Fibroblast of skin of left quadriceps (primary cell): ENCODE measurements around the gene ZBTB11.
"Not testable (repeated sequence)": the region's sequence is repeated elsewhere in the genome, so short reads cannot be mapped to it uniquely, and the experiment has no call there.

Experiments used
- DNase-seq, 2 experiments: peaks; one replicate each; pipeline ENCODE4 v3.0.0-alpha.2; 2013; ENCODE audit warnings: low read depth in 2 of 2

The ZBTB11 gene

DNA sequence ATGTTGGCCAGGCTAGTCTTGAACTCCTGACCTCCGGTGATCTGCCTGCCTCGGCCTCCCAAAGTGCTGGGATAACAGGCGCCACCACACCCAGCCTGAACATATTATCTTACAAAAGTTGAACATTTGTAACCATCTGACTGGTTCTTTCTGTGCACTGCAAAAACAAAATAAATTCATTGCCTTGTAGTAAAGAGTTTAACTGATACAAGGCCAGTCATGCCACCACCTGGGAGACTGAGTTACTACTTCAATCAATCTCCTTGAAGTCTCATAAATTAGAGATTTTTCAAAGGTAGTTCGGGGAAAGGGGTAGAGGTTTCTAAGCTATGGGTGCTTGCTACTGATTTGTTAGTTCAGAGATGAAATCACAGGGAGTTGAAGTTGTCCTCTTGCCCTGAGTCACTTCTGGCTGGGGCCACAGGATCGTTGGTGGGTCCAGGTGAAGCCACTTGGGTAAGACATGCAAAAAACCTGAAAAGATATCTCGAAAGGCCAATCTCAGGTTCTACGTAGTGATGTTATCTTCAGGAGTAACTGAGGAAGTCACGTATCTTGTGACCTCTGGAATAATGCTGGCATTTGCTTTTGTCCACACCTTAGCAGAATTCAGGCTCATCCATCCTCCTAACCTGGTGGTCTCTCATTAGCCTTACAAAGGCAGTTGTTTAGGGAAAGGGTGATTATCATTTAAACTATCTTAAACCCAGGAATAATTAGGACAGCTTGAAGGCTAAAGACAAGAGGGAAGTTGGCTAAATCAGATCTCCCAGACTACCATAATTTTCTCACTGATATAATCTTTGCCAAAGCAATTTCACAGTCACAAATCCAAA is 33.7 kb downstream of the ZBTB11 start:
- no peak for DNase-seq

DNA sequence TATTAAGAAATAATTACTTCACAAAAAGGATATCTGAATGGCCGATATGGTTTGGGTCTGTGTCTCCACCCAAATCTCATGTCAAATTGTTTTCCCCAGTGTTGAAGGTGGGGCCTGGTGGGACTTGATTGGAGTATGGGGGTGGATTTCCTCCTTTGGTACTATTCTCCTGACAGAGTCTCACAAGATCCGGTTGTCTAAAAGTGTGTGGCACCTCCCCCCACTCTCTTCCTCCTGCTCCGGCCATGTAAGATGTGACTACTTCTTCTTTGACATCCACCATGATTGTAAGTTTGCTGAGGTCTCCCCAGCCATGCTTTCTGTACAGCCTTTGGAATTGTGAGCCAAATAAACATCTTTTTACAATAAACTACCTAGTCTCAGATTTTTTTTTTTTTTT is 34.5 kb downstream of the ZBTB11 start:
- no peak for DNase-seq

DNA sequence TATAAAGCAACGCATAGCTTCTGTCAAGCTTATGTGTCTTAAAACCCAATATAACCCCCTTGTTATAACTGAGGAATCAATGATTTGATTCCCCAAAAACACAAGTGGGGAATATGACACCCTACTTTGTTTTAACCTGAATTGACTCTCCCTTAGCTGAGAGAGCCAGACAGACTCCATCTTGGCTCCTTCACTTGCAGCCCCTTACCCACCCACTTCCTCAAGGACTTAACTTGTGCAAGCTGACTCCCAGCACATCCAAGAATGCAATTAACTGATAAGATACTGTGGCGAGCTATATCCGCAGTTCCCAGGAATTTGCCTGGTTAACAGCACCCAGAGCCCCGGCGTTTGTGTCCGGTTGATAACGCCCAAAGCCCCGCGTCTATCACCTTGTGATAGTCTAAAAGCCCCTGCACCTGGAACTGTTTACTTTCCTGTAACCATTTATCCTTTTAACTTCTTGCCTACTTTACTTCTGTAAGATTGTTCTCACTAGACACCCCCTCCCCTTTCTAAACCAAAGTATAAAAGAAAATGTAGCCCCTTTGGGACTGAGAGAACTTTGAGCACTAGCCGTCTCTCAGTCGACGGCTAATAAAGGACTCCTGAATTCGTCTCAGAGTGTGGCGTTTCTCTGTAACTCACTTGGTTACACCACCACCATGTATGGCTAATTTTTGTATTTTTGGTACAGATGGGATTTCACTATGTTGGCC is 35.4 kb downstream of the ZBTB11 start:
- not testable (repeated sequence) for DNase-seq

DNA sequence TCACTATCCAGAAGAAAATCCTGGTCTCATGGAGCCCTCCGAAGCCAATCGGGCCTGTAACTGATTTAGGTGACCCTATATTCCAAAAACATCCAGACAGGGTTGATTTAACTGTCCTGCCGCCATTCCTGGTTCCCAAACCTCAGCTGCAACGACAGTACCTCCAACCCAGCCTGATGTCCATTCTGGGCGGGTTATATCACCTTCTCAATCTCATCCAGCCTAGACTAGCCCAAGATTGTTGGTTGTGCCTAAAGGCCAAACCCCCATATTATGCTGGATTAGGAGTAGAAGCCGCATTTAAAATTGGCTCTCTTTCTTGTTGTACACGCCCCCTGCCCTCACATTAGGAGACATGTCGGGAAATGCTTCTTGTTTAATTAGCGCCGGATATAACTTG is 36.7 kb downstream of the ZBTB11 start:
- DNase-seq, result no peak

DNA sequence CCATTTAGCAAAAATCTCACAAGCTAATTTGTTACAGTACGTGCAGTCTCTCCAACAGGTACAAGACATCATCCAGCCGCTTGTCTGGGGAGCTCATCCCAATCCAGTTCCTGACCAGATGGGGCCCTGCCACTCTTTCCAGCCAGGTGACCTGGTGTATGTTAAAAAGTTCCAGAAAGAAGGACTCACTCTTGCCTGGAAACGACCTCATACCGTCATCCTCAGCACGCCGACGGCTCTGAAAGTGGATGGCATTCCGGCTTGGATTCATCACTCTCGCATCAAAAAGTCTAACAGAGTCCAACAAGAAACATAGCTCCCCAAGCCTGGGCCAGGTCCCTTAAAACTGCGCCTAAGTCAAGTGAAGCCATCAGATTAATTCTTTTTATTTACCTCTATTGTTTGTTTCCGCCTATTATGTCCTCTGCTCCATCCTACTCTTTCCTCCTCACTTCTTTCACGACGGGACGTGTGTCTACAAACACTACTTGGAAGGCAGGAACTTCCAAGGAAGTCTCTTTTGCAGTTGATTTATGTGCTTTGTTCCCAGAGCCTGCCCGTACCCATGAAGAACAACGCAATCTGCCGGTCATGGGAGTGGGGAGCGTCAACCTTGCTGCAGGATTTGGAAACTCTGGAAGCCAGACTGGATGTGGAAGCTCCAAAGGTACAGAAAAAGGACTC is 37.5 kb downstream of the ZBTB11 start:
- no peak for DNase-seq

DNA sequence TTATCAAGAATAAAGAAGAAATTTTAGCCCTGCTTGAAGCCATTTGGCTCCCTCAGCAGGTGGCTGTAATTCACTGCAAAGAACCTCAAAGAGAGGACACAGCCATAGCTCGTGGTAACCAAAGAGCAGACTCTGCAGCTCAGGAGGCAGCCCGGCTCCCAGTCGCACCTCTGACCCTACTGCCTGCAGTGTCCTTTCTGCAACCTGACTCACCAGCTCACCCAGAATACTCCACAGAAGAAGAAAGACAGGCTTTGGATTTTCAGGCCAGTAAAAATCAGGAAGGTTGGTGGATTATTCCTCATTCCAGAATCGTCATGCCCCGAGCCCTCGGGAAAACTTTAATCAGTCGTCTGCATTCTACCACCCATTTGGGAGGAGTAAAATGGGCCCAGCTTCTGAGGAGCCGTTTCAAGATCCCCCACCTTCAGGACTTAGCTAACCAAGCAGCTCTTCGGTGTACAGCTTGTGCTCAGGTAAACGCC is 38.6 kb downstream of the ZBTB11 start:
- DNase-seq, result no peak

DNA sequence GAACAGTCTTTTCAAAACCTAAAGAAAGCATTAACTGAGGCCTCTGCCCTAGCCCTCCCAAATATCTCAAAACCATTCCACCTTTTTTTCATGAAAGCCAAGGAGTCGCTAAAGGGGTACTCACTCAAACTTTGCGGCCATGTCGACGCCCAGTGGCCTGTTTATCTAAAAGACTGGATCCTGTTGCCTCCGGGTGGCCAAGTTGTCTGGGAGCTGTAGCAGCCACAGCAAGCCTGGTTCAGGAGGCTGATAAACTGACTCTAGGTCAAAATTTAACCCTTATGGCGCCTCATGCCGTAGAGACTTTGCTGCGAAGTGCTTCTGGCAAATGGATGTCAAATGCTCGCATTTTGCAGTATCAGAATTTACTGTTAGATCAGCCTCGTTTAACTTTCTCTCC is 39.5 kb downstream of the ZBTB11 start:
- DNase-seq, result no peak

DNA sequence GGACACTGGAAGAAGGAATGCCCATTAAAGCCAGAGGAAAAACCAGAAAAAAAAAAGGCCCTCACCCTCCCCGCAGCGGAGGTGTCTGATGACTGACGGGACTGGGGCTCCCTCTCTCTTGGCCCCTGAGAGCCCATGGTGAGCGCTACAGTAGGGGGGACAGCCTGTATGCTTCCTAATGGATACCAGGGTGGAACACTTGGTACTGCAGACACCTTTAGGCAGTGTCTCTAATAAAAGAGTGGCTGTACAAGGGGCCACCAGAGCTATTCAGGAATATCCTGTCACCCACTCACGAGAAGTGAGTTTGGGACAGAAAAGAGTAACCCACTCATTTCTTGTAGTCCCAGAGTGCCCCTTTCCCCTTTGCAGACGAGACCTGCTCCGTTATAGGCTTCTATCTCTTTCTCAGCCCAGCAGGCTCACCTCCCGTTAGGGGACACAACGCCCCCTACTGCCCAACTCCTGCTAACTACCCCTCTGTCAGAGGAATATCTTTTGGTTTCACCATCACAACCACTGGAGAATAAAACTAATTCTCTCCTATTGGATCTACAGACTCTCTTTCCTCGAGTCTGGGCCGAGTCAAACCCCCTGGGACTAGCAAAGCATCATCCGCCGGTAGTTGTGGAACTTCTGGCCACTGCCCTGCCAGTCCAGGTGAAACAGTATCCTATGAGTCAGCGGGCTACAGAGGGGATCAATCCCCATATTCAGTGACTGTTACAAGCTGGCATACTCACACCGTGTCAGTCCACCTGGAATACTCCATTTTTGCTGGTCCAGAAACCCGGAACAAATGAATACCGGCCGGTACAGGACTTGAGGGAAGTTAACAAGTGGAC is 40.8 kb downstream of the ZBTB11 start:
- peak; percentile 3 to 6 for DNase-seq

DNA sequence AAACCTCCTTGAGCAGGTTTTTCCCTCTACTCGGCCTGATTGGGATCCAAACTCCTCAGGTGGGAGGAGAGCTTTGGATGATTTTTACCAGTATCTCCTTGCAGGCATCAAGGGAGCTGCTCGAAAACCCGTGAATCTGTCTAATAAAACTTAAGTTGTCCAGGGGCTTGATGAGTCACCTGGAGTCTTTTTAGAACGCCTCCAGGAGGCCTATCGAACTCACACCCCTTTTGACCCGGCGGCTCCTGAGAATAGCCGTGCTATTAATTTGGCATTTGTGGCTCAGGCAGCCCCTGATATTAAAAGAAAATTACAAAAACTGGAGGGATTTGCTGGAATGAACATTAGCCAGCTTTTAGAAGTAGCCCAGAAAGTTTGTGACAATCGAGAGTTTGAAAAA is 41.6 kb downstream of the ZBTB11 start:
- DNase-seq, result no peak

DNA sequence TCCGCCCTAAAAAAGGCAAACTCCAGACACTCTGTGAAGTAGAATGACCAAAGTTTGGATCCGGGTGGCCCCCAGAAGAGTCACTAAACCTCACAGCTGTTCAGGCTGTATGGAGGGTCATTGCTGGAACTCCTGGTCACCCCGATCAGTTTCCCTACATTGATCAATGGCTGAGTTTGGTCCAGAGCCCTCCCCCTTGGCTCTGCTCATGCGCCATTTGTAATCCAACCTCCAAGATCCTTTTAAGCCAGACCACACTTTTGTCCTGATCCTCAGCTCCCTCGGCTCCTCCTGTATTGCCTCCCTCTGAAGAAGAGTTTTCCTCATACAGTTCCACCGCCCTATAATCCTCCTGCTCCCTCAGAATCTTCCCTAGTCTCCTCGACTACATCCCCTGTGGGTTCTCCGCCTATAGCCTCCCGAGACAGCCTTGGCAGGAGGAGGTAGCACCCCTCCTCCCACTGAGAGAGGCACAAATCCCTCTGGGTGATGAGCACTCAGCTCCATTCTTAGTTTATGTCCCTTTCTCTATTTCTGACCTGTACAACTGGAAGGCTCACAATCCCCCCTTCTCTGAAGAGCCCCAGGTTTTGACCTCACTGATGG is 42.2 kb downstream of the ZBTB11 start:
- DNase-seq, result no peak

DNA sequence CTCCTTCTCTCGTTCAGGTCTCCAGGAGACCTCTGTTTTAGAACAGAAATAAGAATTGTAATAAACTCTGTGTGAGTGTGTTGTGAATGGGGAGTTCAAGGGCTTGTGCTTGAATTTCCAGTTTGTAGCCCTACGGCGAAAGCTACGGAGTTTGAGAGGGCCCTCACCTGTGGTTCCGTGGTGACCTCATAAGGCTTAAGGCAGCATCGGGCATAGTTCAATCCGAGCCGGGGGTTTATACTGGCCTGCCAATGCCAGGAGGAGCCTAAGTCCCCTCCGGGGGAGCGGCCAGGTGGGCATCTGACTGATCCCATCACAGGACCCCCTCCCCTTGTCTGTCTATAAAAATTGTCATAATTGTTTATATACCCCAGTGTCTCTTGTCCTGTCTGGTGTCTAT is 43.7 kb downstream of the ZBTB11 start:
- no peak for DNase-seq

DNA sequence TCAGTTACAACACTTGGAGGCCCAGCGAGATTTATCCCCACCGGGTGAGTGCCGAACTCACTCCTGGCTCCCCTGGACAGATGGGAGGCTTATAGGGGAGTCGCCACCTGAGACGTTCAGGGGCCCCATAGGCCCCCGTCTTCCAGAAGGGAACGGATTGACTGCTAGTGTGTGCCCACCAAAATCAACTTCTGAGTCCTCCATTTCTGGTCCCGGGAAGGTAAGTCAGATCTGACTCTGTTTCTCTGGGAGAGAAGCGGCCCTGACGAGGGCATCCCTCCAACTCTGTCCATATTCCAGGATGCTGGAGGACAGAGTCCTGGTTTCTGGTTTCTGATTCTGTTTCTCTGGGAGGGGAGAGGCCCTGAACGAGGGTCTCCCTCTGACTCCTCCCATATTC is 44.3 kb downstream of the ZBTB11 start:
- no peak for DNase-seq

DNA sequence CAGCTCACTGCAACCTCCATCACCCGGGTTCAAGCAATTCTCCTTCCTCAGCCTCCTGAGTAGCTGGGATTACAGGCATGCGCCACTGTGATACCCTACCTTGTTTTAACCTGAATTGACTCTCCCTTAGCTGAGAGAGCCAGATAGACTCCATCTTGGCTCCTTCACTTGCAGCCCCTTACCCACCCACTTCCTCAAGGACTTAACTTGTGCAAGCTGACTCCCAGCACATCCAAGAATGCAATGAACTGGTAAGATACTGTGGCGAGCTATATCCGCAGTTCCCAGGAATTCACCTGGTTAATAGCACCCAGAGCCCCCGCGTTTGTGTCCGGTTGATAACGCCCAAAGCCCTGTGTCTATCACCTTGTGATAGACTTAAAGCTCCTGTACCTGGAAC is 45.0 kb downstream of the ZBTB11 start:
- DNase-seq, result not testable (repeated sequence)

DNA sequence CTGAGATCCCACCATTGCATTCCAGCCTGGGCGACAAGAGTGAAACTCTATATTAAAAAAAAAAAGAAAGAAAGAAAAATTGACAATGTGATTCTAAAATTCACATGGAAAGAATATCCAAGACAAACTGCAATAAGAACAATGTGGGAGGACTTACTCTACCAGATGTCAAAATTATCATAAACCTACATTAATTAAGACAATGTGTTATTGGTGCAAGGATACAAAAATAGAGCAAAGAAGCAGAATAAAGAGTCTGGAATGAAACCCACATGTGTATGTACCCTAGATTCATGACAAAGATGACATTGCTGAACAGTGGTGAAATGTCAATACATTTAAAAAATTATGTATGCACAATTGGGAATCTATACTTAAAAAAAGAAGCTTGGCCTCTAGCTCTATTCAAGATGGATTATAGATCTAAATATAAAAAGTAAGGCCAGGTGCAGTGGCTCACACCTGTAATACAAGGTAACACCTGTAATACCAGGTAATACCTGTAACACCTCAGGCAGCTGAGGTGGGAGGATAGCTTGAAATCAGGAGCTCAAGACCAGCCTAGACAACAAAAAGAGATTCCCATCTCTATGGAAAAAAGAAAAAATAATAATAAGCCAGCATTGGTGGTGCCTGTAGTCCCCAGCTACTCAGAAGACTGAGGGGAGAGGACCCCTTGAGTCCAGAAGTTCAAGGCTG is 45.7 kb downstream of the ZBTB11 start:
- no peak for DNase-seq

DNA sequence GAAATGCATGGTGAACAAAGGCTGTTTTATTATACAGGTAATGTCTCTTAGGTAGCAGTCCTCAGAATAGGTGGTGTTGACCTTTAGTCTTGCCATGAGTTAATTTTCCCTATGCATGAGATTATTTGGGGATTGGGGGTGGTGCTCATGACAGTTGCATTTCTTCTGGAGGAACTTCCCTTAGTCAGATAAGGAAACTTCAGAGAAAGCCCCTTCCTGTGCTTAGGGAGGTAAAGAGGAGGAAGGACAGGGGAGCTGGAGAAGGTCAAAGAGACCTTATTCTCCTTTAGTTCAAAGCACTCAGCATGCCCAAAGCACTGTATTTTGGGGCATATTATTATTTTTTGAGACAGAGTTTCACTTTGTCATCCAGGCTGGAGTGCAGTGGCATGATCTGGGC is 47.7 kb downstream of the ZBTB11 start:
- no peak for DNase-seq

DNA sequence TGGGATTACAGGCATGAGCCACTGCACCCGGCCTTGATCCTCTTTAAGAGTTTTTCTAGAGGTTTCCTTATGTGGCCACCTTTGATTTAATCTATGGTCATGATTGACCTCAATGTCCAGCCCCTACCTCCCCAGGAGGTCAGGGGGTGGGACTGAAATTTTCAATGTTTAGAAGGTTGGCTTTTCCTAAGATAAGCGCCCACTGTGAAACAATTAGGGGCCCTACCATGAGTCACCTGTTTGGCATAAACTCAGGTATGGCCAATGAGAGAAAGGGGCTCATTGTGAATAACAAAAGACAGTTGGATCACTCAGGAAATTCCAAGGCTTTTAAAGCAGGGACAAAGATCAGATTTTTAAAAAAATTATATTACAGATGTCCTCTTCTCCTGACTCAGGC is 51.1 kb downstream of the ZBTB11 start:
- DNase-seq, result no peak

DNA sequence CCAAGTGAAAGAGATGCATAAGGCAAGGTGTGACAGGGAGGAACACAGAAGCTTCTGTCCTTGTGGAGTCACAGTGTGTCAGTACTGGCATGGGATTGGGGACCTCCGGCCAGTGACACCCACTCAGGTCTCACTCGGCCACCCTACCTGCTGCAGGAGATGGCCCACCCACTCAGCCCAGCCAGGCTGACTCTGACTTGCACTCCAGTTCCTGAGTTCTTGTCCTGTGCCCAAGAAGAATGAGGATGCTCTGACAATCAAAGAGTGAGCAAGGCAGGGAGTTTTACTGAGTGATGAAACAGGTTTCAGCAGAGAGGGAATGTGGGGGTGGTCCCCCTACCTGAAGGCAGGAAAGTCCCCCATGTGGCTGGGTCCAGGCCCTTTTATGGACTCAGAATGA is 52.1 kb downstream of the ZBTB11 start:
- no peak for DNase-seq

DNA sequence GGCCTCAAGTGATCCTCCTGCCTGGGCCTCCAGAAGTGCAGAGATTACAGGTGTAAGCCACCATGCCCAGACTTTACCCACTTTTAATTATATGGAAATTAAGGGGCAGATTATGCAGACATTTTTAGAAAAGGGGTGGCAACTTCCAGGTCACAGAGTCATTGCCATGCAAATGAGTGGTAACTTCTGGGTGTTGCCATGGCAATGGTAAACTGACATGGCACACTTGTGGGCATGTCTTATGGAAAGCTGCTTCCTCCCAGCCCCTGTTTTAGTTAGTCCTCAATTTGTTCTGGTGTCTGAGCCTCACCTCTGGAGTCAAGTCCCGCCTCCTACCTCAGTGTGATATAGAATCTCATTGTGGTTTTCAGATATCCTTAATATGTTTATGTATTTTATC is 53.3 kb downstream of the ZBTB11 start:
- DNase-seq, result no peak

DNA sequence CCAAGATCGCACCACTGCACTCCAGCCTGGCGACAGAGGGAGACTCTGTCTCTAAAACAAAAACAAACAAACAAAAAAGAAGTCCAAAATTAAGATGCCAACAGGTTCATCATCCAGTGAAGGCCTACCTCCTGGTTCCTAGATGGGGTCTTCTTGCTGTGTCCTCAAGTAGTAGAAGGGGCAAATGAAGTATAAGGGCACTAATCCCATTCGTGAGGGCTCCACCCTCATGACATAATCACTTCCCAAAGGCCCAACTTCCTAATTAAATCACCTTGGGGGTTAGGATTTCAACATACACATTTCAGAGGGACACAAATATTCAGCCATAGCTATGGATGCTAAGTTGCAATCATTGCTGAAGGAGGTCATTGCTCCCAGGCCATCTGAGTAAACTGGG is 57.2 kb downstream of the ZBTB11 start:
- DNase-seq, result no peak

DNA sequence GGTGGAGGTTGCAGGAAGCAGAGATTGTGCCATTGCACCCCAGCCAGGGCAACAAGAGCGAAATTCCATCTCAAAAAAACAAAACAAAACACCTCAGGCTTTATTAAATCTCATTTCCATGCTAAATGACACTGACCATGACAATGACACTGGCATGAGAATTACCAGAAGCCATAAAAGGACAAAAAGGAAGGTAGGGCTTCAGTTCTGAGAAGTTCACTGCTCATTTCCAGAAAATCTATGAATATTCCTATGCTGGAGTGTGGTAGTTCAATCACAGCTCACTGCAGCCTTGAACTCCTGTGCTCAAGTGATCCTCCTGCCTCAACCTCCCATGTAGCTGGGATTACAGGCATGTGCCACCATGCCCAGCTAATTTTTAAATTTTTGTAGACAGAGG is 58.2 kb downstream of the ZBTB11 start:
- no peak for DNase-seq

DNA sequence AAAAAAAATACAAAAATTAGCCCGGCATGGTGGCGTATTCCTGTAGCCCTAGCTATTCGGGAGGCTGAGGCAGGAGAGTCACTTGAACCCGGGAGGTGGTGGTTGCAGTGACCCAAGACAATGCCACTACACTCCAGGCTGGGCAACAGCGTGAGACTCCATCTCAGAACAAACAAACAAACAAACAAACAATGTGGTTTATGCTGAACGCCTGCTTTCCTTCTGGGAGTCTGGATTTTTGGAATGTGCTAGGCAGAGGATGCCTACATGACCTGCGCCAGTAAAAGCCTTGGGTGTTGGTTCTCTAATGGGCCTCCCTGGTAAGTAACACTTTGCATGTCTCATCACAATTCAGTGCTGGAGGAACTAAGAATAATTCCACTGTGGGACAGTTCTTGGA is 59.5 kb downstream of the ZBTB11 start:
- DNase-seq, result no peak
